Tibial artery (tissue), 4 donors: ENCODE measurements around the gene UBE4B.

Experiments used
- DNase-seq, 2 donors: peaks; one replicate each; pipeline ENCODE4 v3.0.0-alpha.2; 2019
- H3K27ac ChIP-seq, 2 donors: fragments of 200-600 bp; sonication (generic) in 1 of 2; 1 replicate in 1 of 2; 2 replicates in 1 of 2; pipeline ENCODE4 v1.5.1; 2018 to 2019; ENCODE audit warnings: mild to moderate bottlenecking in 1 of 2
- H3K27me3 ChIP-seq, 2 donors: fragments of 200-600 bp; sonication (generic) in 1 of 2; one replicate each; pipeline versions ENCODE4 v1.5.1 to v1.6.0; 2016 to 2019
- H3K36me3 ChIP-seq, 3 donors: fragments of 200-600 bp; sonication (generic) in 2 of 3; one replicate each; pipeline ENCODE4 v1.5.1; 2016 to 2019; ENCODE audit warnings: mild to moderate bottlenecking in 2 of 3
- H3K4me1 ChIP-seq, 4 donors: fragments of 200-600 bp; sonication (generic) in 2 of 4; 1 replicate in 3 of 4; 2 replicates in 1 of 4; pipeline ENCODE4 v1.5.1; 2016 to 2019
- H3K4me3 ChIP-seq, 2 donors: fragments of 200-600 bp; sonication (generic) in 1 of 2; 1 replicate in 1 of 2; 2 replicates in 1 of 2; pipeline ENCODE4 v1.5.1; 2018 to 2019; ENCODE audit warnings: mild to moderate bottlenecking in 2 of 2
- H3K9me3 ChIP-seq, 3 donors: fragments of 200-600 bp; sonication (generic) in 1 of 3; one replicate each; pipeline ENCODE4 v1.5.1; 2016 to 2019
- intact Hi-C: fragments of 100-400 bp; cut with DNase I; formaldehyde crosslinking; loops from one replicate; pipeline ENCODE4 v1.15.0; 2023; ENCODE audit warnings: low total_unique reads
- TF ChIP-seq, protein P1 (sequence below), 2 experiments: fragments of 200-600 bp in 1 of 2; fragments of 450-650 bp in 1 of 2; IDR thresholded peaks; one replicate each; pipeline ENCODE4 v1.5.1; 2017 to 2019; ENCODE audit warnings: antibody characterized with exemption in 2 of 2, mild to moderate bottlenecking in 1 of 2, moderate library complexity in 1 of 2

Gene UBE4B

DNA sequence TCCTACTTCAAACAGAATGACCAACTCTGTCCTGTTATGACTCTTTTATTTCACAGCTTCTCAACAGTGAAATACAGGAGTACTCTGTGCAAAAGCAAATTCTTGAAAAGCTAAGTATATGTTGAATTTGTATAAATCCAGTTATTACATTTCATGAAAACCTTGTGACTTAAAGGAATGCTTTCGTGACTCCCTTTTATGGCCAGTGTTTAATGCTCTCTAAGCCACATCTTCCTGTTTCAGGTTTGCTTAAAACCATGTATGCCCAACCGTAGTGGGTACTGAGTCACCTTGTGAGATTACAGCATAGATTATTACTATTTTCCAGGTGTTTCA is 137.4 kb downstream of the UBE4B start:
- no peak overlapping the region for H3K4me3 ChIP-seq
- no peak overlapping the region for H3K27ac ChIP-seq
- H3K36me3 ChIP-seq = peaks cover 46 to 97% (median 84%) of the 10 kb centered on the region in 3 donors
- DNase-seq = no peak
- H3K9me3 ChIP-seq = no peaks in the 10 kb centered on the region
- H3K4me1 ChIP-seq = no peaks in the 10 kb centered on the region
- H3K27me3 ChIP-seq = no peaks in the 10 kb centered on the region
- intact Hi-C loops = no loop called here
- TF ChIP-seq, protein P1, sequence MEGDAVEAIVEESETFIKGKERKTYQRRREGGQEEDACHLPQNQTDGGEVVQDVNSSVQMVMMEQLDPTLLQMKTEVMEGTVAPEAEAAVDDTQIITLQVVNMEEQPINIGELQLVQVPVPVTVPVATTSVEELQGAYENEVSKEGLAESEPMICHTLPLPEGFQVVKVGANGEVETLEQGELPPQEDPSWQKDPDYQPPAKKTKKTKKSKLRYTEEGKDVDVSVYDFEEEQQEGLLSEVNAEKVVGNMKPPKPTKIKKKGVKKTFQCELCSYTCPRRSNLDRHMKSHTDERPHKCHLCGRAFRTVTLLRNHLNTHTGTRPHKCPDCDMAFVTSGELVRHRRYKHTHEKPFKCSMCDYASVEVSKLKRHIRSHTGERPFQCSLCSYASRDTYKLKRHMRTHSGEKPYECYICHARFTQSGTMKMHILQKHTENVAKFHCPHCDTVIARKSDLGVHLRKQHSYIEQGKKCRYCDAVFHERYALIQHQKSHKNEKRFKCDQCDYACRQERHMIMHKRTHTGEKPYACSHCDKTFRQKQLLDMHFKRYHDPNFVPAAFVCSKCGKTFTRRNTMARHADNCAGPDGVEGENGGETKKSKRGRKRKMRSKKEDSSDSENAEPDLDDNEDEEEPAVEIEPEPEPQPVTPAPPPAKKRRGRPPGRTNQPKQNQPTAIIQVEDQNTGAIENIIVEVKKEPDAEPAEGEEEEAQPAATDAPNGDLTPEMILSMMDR (IDR thresholded peaks at IDR 0.05) = no peak

DNA sequence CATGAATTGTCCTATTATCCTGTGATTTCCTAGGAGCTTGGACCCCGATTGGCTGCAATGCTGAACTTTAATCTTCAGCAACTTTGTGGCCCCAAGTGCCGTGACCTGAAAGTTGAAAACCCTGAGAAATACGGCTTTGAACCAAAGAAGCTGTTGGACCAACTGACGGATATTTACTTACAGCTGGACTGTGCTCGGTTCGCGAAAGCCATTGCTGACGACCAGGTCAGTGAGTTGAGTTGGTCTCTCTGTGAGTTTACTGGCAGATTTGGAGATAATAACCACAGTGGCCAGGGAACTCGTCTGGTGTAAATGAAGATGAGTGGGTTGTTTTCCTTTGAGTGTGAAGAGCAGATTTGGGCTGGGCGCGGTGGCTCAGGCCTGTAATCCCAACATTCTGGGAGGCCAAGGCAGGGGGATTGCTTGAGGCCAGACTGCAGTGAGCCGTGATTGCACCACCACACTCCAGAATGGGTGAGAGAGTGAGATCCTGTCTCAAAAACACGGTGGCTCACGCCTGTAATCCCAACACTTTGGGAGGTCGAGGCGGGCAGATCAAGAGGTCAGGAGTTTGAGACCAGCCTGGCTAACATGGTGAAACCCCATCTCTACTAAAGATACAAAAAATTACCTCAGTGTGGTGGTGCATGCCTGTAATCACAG is 138.5 kb downstream of the UBE4B start:
- TF ChIP-seq, protein P1 (IDR thresholded peaks at IDR 0.05) = no peak
- Histone ChIP-seq H3K27ac (no peak overlapping the region), H3K4me3 (no peak overlapping the region), H3K9me3 (no peaks in the 10 kb centered on the region), H3K27me3 (no peaks in the 10 kb centered on the region), H3K36me3 (peaks cover 44 to 96% (median 81%) of the 10 kb centered on the region in 3 donors), H3K4me1 (no peaks in the 10 kb centered on the region)
- intact Hi-C loops = no loop called here
- no peak for DNase-seq

DNA sequence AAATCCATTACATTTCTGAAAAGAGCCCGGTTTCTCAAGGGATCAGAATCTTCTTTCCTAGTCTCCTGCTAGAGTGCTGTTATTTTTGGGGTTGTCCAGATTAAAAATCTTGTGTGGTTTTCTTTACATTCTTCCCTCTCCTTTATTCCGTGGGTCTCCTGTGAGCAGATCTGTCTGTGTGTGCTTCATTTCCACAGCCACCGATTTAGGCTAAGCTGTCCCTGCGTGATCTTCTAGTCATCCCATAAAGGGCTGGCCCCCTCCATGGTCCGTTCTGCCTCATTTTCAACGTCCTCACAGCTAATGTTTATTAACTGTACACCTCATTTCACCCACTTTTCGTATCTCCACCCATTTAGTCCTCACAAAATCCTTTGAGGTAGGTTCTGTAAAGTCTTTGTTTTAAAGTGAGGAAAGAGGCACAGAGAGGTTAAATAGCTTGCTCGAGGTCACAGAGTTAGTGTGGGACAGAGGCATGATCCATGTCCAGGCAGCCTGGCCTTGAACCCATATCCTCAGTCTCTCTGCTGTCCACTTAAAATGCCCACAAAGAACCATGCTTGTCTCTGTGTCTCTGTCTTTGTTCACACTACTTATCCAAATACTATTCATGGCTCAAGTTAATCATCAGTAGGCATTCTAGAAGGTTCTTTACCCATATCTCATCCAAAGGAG is 139.4 kb downstream of the UBE4B start:
- TF ChIP-seq, protein P1 (IDR thresholded peaks at IDR 0.05) = no peak
- Histone ChIP-seq H3K9me3 (no peaks in the 10 kb centered on the region), H3K27me3 (no peaks in the 10 kb centered on the region), H3K4me1 (no peaks in the 10 kb centered on the region), H3K27ac (no peak overlapping the region), H3K4me3 (no peak overlapping the region), H3K36me3 (peaks cover 41 to 90% (median 73%) of the 10 kb centered on the region in 3 donors)
- intact Hi-C loops = no loop called here
- peak in 1 of 2 donors; percentile 20 for DNase-seq

DNA sequence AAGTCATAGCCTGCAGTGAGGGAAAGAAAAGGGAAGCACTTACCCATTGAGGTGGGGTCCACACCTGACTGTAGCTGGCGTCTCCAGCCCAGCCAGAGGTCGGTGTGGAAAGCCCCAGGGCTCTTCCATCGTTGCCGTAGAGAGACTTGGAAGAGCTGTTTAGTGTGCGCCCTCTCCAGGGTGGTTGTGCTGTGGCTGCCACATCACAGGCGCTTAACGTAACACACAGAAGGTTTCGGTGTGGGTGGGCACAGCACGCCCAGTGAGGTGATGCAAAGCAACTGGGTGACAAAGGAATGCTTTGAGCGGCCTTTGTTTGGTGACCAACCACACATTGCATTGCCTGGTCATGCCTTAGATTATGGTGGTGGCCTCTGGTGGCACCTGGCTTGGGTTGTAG is 140.8 kb downstream of the UBE4B start:
- no peak overlapping the region for H3K27ac ChIP-seq
- no peak for DNase-seq
- no peaks in the 10 kb centered on the region for H3K4me1 ChIP-seq
- H3K4me3 ChIP-seq = no peak overlapping the region
- intact Hi-C loops = no loop called here
- H3K9me3 ChIP-seq = no peaks in the 10 kb centered on the region
- H3K36me3 ChIP-seq = peaks cover 30 to 90% (median 61%) of the 10 kb centered on the region in 3 donors
- TF ChIP-seq, protein P1 (IDR thresholded peaks at IDR 0.05) = no peak
- H3K27me3 ChIP-seq = no peaks in the 10 kb centered on the region

DNA sequence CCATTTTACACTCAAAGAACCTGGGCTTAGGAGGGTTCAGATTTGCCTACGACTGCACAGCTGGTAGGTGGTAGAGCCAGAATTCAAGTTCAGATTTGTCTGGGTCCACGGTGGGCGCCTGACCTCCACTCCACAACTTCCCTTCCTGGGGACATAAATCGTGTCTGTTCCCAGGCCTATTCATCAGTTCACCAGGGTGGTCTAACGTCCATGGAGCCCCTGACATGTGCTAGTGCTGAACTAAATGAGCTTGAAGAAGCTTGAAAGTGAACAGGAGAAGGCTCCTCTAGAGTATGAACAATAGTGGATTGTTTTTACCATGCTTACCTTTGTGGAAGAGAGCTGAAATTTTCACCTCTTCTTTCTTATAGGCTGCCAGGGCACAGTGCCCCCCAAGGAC is 145.1 kb downstream of the UBE4B start:
- no peak overlapping the region for H3K4me3 ChIP-seq
- intact Hi-C loops = no loop called here
- H3K36me3 ChIP-seq = peaks cover 21 to 82% (median 51%) of the 10 kb centered on the region in 3 donors

More for the DNA sequence above, 145.1 kb downstream of the UBE4B start:
- H3K4me1 ChIP-seq = no peaks in the 10 kb centered on the region
- H3K27ac ChIP-seq = no peak overlapping the region
- H3K27me3 ChIP-seq = no peaks in the 10 kb centered on the region
- DNase-seq = no peak
- H3K9me3 ChIP-seq = no peaks in the 10 kb centered on the region
- TF ChIP-seq, protein P1 (IDR thresholded peaks at IDR 0.05) = no peak
